Ovary (tissue), 3 donors: Measurements from ENCODE around the gene RIPOR3.

Experiments used
- EP300 ChIP-seq: sonication (generic); formaldehyde crosslinking; IDR thresholded peaks from one replicate; pipeline ENCODE4 v1.6.1; 2017; ENCODE audit warnings: antibody characterized with exemption
- TF ChIP-seq, protein P1 (sequence below), 3 donors: fragments of 450-650 bp in 2 of 3; fragments of 200-600 bp in 1 of 3; IDR thresholded peaks; one replicate each; pipeline versions ENCODE4 v1.5.1 to v1.8.0; 2016 to 2022; ENCODE audit warnings: antibody characterized with exemption in 3 of 3, mild to moderate bottlenecking in 1 of 3
- donor health status: DM: no; HTN: no; CAD: no.

DNA sequence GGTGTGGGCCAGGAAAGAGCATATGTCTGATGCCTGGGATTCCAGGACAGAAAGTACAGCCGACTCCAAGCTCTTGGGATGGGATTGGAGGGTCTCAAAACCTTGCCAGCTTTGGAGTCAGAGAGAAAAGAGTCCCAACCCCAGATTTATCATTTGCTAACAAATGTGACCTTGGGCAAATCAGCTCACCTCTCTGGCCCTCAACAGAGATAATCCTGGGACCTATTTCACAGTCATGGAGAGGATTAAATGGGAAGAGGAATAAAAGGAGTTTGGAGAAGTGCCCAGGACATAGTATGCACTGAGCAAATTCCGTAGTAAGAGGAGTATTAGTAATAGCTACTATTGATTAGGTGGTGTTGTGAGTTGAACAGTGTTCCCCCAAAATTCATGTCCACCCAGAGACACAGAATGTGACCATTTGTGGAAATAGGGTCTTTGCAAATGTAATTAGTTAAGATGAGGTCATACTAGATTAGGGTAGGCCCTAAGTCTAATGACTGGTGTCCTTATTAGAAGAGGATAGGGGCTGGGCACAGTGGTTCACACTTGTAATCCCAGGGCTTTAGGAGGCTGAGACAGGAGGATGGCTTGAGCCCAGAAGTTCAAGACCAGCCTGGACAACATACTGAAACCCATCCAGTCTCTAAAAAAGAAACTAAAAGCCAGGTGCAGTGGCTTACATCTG is 17.1 kb downstream of the RIPOR3 start:
- TF ChIP-seq EP300, result no peak
- TF ChIP-seq, protein P1, sequence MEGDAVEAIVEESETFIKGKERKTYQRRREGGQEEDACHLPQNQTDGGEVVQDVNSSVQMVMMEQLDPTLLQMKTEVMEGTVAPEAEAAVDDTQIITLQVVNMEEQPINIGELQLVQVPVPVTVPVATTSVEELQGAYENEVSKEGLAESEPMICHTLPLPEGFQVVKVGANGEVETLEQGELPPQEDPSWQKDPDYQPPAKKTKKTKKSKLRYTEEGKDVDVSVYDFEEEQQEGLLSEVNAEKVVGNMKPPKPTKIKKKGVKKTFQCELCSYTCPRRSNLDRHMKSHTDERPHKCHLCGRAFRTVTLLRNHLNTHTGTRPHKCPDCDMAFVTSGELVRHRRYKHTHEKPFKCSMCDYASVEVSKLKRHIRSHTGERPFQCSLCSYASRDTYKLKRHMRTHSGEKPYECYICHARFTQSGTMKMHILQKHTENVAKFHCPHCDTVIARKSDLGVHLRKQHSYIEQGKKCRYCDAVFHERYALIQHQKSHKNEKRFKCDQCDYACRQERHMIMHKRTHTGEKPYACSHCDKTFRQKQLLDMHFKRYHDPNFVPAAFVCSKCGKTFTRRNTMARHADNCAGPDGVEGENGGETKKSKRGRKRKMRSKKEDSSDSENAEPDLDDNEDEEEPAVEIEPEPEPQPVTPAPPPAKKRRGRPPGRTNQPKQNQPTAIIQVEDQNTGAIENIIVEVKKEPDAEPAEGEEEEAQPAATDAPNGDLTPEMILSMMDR (IDR thresholded peaks at IDR 0.05), result no peak
